Measurements from ENCODE around the gene VSIG8. TPM values are rescaled to one million over a fixed set of nuclear protein-coding genes. Genes with fewer than 3 reads are reported as not detected.
A peak's percentile ranks its signal among the peaks of the same experiment; 100 is the strongest.

The VSIG8 gene
- total RNA-seq, 6 experiments from 2014 or later: not detected

- no peak overlapping the region for H3K27ac Mint-ChIP-seq
- H3K36me3 Mint-ChIP-seq (ENCODE audit: low read depth): no peaks in the 10 kb centered on the region
- TF ChIP-seq CTCF (IDR thresholded peaks at IDR 0.05): no peak
- H3K27me3 Mint-ChIP-seq (ENCODE audit: insufficient read depth): peaks cover 12% of the 10 kb centered on the region
- peaks cover 78% of the 10 kb centered on the region for H3K4me1 Mint-ChIP-seq (ENCODE audit: low read depth)
- no peak for DNase-seq
- H3K4me3 Mint-ChIP-seq: no peak overlapping the region
- H3K9me3 Mint-ChIP-seq: no peaks in the 10 kb centered on the region
These were observed 35.4 kb downstream of the VSIG8 start for GRCh38 chr1:159827102-159827490.

- H3K9me3 Mint-ChIP-seq: no peaks in the 10 kb centered on the region
- DNase-seq: no peak
- no peak within 1 kb of the TSS for H3K4me3 Mint-ChIP-seq
- no peak for TF ChIP-seq CTCF (IDR thresholded peaks at IDR 0.05)
- H3K27ac Mint-ChIP-seq: peak within 1 kb of the TSS; percentile 18; the same call in 1 of the 2 replicates
- H3K27me3 Mint-ChIP-seq (ENCODE audit: insufficient read depth): peaks cover 16% of the 10 kb centered on the region
- peaks cover 75% of the 10 kb centered on the region for H3K4me1 Mint-ChIP-seq (ENCODE audit: low read depth)
- H3K36me3 Mint-ChIP-seq (ENCODE audit: low read depth): no peaks in the 10 kb centered on the region
These were observed 35.9 kb downstream of the VSIG8 start, which contains the start of gene SLAMF8 for GRCh38 chr1:159826441-159827101. Gene SLAMF8, plus strand, starts transcription at chr1:159826873. Its CDS starts 26 bp downstream, at chr1:159826899.

DNA sequence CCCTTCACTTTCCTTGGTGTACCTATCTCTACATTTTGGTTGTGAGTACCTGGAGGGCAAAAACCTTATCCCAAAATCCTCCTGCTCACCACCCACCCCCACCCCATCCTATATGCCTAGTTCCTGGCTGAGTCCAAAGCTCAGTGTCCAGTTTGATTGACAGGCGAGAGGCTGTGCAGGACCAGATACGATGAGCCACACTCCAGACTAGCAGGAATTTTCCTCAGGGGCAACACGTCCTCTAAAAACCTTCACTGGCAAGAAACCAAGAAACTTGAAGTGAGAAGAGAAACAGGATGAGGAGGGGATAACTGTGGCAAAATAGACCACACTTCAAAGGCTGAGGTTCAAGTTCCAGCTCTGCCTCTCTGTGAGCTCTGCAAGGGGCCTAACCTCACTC, 36.9 kb downstream of the VSIG8 start:
- H3K36me3 Mint-ChIP-seq (ENCODE audit: low read depth): no peaks in the 10 kb centered on the region
- H3K27me3 Mint-ChIP-seq (ENCODE audit: insufficient read depth): peaks cover 16% of the 10 kb centered on the region
- no peak for DNase-seq
- H3K27ac Mint-ChIP-seq: no peak overlapping the region
- peaks cover 73% of the 10 kb centered on the region for H3K4me1 Mint-ChIP-seq (ENCODE audit: low read depth)
- no peaks in the 10 kb centered on the region for H3K9me3 Mint-ChIP-seq
- H3K4me3 Mint-ChIP-seq: no peak overlapping the region
- no peak for TF ChIP-seq CTCF (IDR thresholded peaks at IDR 0.05)

DNA sequence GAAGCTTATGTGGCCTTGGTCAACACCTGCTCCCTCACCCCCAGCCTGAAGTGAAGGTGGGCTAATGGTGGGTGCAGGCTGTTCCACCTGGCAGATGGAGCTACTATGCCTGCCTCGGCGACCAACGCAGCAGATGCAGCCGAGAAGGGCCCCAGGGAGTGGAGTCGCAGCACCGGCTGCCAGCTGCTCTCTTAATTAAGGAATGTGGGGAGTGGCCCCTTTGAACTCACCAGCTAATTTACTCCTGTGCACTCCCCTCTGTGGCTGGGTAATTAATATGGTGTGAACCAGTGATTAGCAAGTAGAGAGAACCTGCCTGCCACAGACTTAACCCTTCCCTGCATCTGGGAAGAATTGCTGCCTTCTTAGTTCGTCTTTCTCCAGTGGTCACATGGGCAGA, 39.1 kb downstream of the VSIG8 start:
- Mint-ChIP-seq H3K4me3 (no peak overlapping the region), H3K27ac (no peak overlapping the region), H3K4me1 (ENCODE audit: low read depth) (peaks cover 55% of the 10 kb centered on the region), H3K9me3 (no peaks in the 10 kb centered on the region), H3K36me3 (ENCODE audit: low read depth) (no peaks in the 10 kb centered on the region), H3K27me3 (ENCODE audit: insufficient read depth) (peaks cover 16% of the 10 kb centered on the region)
- no peak for TF ChIP-seq CTCF (IDR thresholded peaks at IDR 0.05)
- no peak for DNase-seq

DNA sequence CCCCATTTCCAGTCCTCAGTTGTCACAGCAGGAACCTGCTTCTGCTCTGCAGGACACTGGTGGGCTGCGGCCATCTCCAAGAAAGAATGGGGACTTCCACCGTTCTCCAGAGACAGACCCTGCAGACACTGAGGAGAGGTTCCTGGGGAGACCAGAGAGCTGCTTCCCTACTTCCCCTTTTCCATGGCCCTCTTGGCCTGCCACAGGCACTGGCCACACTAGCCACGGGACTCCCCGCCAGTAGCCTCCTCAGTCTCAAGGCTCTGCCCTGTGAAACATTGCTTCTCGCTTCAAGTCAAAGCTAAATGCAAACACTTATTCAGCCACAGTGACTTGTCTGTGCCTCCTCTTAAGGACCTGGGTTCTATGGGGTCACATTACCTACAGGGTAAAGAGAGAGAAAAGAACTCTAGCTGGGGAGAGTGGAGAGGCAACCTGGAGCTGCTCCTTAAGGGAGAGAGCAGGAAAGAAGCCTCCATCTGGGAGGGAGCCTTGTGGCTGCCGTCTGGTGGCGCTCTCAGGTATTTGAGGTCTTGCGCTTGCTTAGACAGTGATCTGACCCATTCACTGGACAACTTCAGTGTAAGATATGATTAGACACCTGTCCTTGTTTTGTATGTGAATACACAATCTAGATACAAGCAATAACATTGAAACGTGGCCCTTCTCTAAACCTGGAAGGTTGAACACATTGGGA, 41.1 kb downstream of the VSIG8 start:
- H3K27me3 Mint-ChIP-seq (ENCODE audit: insufficient read depth): peaks cover 13% of the 10 kb centered on the region
- H3K27ac Mint-ChIP-seq: no peak overlapping the region
- DNase-seq: no peak
- peaks cover 49% of the 10 kb centered on the region for H3K4me1 Mint-ChIP-seq (ENCODE audit: low read depth)
- H3K9me3 Mint-ChIP-seq: no peaks in the 10 kb centered on the region
- no peaks in the 10 kb centered on the region for H3K36me3 Mint-ChIP-seq (ENCODE audit: low read depth)
- peak; percentile 15 for TF ChIP-seq CTCF (IDR thresholded peaks at IDR 0.05)
- H3K4me3 Mint-ChIP-seq: no peak overlapping the region

Data from HFFc6 (cell line).